HG03045 (cell line): ENCODE results near the gene FCGR1A.
"Not testable (repeated sequence)": the region's sequence is repeated elsewhere in the genome, so short reads cannot be mapped to it uniquely, and the experiment has no call there.

Experiments
- ATAC-seq: cut with Tn5 transposase; IDR thresholded peaks from one replicate; pipeline ENCODE4 v1.9.1; 2021; ENCODE audit warnings: mild to moderate bottlenecking, moderate library complexity; ENCODE audit not compliant: unreplicated experiment

FCGR1A gene

GRCh38 chr1:149782600-149782999 lies at the start of gene FCGR1A:
TSS of gene FCGR1A (plus strand) at chr1:149782694. CDS start at chr1:149782744, 50 bp downstream.
- ATAC-seq = not testable (repeated sequence)

- not testable (repeated sequence) for ATAC-seq
These were observed 49.7 kb upstream of the FCGR1A start for GRCh38 chr1:149732781-149733180.

- ATAC-seq = not testable (repeated sequence)
These were observed 47.8 kb upstream of the FCGR1A start for GRCh38 chr1:149734692-149735091.

- not testable (repeated sequence) for ATAC-seq
These were observed 42.3 kb upstream of the FCGR1A start for GRCh38 chr1:149740148-149740581.

- not testable (repeated sequence) for ATAC-seq
These were observed 41.8 kb upstream of the FCGR1A start for GRCh38 chr1:149740590-149741230.

GRCh38 chr1:149741914-149742313 lies 40.6 kb upstream of the FCGR1A start:
- not testable (repeated sequence) for ATAC-seq

- ATAC-seq = not testable (repeated sequence)
These were observed 35.8 kb upstream of the FCGR1A start for GRCh38 chr1:149746463-149747356.

- ATAC-seq = not testable (repeated sequence)
These were observed 34.9 kb upstream of the FCGR1A start for GRCh38 chr1:149747359-149748143.

- not testable (repeated sequence) for ATAC-seq
These were observed 34.4 kb upstream of the FCGR1A start for GRCh38 chr1:149748144-149748500.

GRCh38 chr1:149750562-149750961 lies 31.9 kb upstream of the FCGR1A start:
- not testable (repeated sequence) for ATAC-seq

GRCh38 chr1:149752186-149752585 lies 30.3 kb upstream of the FCGR1A start:
- not testable (repeated sequence) for ATAC-seq

- ATAC-seq = not testable (repeated sequence)
These were observed 29.0 kb upstream of the FCGR1A start for GRCh38 chr1:149753466-149753865.

GRCh38 chr1:149755294-149755693 lies 27.2 kb upstream of the FCGR1A start:
- not testable (repeated sequence) for ATAC-seq

- ATAC-seq = not testable (repeated sequence)
These were observed 20.2 kb upstream of the FCGR1A start for GRCh38 chr1:149762294-149762693.

- not testable (repeated sequence) for ATAC-seq
These were observed 18.2 kb upstream of the FCGR1A start for GRCh38 chr1:149764087-149764800.

- not testable (repeated sequence) for ATAC-seq
These were observed 16.3 kb upstream of the FCGR1A start for GRCh38 chr1:149766241-149766640.

- not testable (repeated sequence) for ATAC-seq
These were observed 13.3 kb upstream of the FCGR1A start for GRCh38 chr1:149769216-149769615.

GRCh38 chr1:149770661-149771060 lies 11.8 kb upstream of the FCGR1A start:
- ATAC-seq = not testable (repeated sequence)

GRCh38 chr1:149771653-149772425 lies 10.7 kb upstream of the FCGR1A start:
- peak; percentile 91 for ATAC-seq
